Activated effector memory CD4-positive, alpha-beta T cell treated with anti-CD3 and anti-CD28 coated beads, Interleukin-2, amount 50 U/mL, for 16 hours (primary cell): Measurements from ENCODE around the gene SRGAP2C.
"Not testable (repeated sequence)": the region's sequence is repeated elsewhere in the genome, so short reads cannot be mapped to it uniquely, and the experiment has no call there.

ENCODE experiments used
- DNase-seq: peaks from one replicate; pipeline ENCODE4 v3.0.0-alpha.2; 2020

SRGAP2C gene

GRCh38 chr1:121283587-121284180 is 98.9 kb downstream of the SRGAP2C start:
- not testable (repeated sequence) for DNase-seq

- DNase-seq: not testable (repeated sequence)
Observed at GRCh38 chr1:121292590-121292989, 107.8 kb downstream of the SRGAP2C start.

- not testable (repeated sequence) for DNase-seq
Observed at GRCh38 chr1:121293263-121294204, 108.8 kb downstream of the SRGAP2C start.

- not testable (repeated sequence) for DNase-seq
Observed at GRCh38 chr1:121294205-121294570, 109.4 kb downstream of the SRGAP2C start.

GRCh38 chr1:121296563-121296962 is 111.8 kb downstream of the SRGAP2C start:
- DNase-seq: not testable (repeated sequence)

GRCh38 chr1:121298529-121298928 is 113.8 kb downstream of the SRGAP2C start:
- DNase-seq: not testable (repeated sequence)

GRCh38 chr1:121299514-121300149 is 114.9 kb downstream of the SRGAP2C start:
- not testable (repeated sequence) for DNase-seq

- DNase-seq: not testable (repeated sequence)
Observed at GRCh38 chr1:121301876-121302275, 117.1 kb downstream of the SRGAP2C start.

GRCh38 chr1:121307759-121308158 is 123.0 kb downstream of the SRGAP2C start:
- DNase-seq: not testable (repeated sequence)

- DNase-seq: not testable (repeated sequence)
Observed at GRCh38 chr1:121315509-121315908, 130.7 kb downstream of the SRGAP2C start.

- not testable (repeated sequence) for DNase-seq
Observed at GRCh38 chr1:121316081-121316480, 131.3 kb downstream of the SRGAP2C start.

GRCh38 chr1:121317491-121318468 is 133.0 kb downstream of the SRGAP2C start:
- DNase-seq: not testable (repeated sequence)

- not testable (repeated sequence) for DNase-seq
Observed at GRCh38 chr1:121318687-121319086, 133.9 kb downstream of the SRGAP2C start.

GRCh38 chr1:121321660-121322059 is 136.9 kb downstream of the SRGAP2C start:
- DNase-seq: not testable (repeated sequence)

- not testable (repeated sequence) for DNase-seq
Observed at GRCh38 chr1:121324726-121325125, 140.0 kb downstream of the SRGAP2C start.

- DNase-seq: not testable (repeated sequence)
Observed at GRCh38 chr1:121332141-121332540, 147.4 kb downstream of the SRGAP2C start.

- not testable (repeated sequence) for DNase-seq
Observed at GRCh38 chr1:121332599-121333562, 148.1 kb downstream of the SRGAP2C start.

GRCh38 chr1:121337958-121338357 is 153.2 kb downstream of the SRGAP2C start:
- not testable (repeated sequence) for DNase-seq

GRCh38 chr1:121339611-121340010 is 154.8 kb downstream of the SRGAP2C start:
- not testable (repeated sequence) for DNase-seq

- DNase-seq: not testable (repeated sequence)
Observed at GRCh38 chr1:121343311-121343906, 158.6 kb downstream of the SRGAP2C start.
